A204.1 (cell line): ENCODE measurements around the gene WBP1.

Source experiments
- FAIRE-seq: peaks from 2 replicates; lab custom pipeline; 2012; peaks lifted over from hg19 to GRCh38; lab: Jason Lieb, UNC

Gene WBP1

DNA sequence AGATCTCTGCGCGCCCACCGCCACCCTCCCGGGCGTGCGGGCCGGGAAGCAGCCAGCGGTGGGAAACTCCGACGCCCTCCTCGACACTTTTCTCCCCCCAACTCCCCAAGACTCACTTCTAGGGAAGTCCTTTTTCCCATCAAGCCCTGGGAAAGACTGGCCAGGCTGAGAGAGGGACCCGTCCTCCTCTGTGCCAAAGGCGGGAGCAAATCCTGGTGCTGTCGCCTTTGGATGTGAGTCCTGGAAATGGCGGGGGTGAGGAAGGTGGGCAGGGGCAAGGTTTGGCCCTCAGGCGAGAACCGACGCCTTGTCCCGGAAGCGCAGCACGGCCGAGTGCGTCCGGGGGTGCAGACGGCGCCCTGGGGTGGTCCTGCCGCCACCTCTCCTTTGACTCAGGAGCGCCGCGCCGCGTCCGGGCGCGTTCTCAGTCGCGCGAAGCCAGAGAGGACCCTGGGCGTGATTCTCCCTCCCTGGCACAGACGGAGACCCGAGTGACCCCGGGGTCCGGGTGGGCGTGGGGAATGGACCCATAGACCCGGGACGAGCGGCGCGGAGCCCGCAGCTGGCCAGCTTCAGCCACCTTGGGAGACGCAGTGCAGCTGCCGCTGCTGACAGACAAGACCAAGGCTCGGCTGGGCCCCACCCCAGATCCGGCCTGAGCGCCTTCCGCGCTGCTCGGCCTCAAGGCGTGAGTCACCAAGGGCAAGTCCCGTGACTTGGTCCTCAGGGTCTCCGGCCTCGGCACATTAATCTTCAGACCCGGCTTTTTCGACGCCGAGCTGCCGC, 44.7 kb downstream of the WBP1 start:
- FAIRE-seq = no peak

DNA sequence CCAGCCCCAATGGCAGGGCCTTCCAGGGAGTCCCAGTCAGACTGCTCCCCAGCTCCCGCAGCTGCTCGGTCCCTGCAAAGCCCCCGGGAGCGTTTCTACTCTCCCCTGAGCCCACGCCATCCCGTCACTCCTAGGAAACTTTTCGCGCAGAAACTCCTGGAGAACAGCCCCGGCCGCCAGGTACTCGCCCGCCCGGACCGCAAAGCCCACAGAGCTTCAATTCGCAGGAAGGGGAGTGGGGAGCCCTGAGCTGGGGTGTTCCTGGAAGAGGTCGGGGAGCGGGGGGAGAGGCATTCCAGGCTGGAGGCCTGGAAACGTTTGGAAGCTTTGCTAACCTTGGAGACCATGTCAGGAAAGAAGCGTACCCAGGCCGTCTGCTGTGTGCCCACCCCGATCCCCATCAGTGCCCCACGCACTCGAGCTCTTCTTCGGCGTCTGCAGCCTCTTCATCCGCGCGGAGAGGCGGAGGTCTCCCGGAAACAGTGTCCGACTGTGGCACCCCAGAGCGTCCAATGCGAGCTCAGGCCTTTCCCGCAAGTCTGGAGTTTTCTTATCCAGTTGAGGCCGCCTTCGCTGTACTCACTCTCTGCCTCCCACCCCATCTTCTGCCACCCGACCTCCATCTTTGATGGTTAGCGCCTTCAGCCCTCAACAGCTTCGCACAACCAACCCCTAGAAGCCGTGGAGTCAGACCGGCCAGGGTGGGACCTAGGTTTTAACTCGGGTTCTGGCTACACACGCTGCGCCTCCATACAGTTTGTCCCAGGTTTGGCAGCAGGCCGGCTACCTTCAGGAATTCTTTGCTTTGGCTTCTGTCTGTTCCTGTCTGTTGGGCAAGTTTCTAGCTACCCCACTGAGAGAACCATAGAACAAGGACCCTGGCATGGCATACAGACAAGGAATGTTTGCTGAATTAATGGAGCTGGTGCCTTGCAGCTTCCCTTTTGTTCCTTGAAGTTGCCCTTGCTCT, 45.6 kb downstream of the WBP1 start:
- FAIRE-seq = no peak

DNA sequence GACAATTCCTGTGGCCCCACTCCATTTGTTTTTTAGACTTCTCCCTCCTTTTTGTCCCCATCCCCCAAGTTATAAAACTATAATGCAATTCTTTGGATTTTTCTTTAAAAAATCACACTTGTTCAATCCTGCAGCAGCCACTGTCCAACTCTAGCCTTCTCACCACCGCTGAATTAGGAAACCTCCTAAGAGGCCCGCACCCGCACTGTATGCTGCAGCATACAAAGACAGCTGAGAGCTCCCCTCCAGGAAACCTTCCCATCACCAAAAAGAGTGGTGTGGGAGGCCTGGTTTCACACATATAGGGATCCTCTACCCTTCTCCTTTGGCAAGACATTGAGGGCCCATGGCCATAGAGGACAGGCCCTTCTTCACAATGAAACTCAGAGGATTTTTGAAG, 46.4 kb downstream of the WBP1 start:
- no peak for FAIRE-seq

DNA sequence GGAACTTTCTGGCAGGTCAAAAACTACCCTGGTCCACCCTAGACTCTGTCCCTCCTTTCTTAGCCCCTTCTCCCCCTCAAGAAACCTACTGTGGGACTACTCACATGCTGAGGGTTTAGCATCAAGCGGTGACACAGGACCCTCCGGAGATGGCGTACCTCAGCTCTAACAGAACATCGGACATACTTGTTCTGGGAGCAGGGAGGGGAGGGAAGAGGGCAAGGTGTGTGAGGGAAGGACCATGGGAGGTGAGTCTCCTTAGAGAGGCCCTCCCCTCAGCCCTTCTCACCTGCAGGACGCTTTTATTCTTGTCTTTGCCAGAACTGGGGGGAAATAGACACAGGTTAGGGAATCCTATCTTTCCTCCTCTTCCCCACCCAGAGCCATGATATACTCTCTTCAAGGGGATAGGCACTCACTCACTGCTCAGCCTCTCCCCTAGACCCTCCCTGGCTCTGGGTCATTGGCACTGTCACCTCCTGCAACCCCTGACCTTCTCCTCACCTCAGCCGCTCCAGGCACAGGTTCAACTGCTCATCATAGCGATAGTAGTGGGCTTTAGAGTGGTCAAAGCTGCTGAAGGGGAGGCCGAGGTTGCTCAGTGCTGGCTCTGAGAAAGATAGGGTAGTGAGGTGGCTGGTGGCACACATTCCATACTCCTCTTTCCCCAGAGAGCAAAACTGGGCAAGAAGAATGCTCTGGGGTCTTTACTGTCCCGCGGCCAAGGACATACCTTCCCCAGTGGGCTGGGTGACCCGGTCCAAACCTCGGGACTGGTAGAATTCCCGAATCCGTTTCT, 47.4 kb downstream of the WBP1 start:
- no peak for FAIRE-seq

DNA sequence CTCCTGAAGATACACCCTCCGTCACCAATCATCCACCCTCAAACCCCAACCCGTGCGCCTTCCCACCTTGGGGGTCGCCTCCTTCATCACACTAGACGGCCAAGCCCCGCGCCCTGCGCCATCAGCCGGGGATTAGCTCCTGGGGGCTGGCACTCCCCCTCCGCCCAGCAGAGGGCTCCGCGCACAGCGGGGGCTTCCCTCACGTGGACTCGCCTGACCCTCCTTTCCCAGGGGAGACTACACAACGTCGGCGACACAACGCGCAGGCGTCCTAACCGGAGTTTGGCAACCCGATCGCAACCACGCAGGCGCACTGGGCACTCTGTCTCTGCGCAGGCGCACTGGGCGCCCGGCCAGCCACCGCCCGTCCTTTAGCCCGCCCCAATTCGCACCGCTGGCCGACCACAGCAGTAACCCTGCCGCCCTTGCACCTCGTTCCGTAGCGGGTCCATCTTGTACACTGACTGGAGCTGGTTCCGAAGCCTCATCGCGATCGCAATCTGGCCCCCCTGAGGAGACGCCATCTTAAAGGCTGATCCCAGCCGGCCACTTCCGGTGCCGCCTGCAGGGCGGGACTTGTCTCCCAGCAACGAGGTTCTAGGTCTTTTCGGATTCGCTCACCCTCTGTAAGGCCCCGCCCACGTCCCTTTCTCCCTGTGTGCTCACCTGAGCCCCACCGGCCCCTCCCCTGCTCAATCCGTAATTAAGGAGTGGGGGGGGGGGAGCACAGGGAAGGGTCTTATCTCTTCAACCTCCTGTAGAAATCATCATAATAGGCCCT, 49.1 kb downstream of the WBP1 start, which contains the start of gene PCGF1:
Gene PCGF1, minus strand, starts transcription at position 551 of the 781 bp plus-strand sequence. Its CDS starts 27 bp downstream, at position 524.
- no peak for FAIRE-seq

DNA sequence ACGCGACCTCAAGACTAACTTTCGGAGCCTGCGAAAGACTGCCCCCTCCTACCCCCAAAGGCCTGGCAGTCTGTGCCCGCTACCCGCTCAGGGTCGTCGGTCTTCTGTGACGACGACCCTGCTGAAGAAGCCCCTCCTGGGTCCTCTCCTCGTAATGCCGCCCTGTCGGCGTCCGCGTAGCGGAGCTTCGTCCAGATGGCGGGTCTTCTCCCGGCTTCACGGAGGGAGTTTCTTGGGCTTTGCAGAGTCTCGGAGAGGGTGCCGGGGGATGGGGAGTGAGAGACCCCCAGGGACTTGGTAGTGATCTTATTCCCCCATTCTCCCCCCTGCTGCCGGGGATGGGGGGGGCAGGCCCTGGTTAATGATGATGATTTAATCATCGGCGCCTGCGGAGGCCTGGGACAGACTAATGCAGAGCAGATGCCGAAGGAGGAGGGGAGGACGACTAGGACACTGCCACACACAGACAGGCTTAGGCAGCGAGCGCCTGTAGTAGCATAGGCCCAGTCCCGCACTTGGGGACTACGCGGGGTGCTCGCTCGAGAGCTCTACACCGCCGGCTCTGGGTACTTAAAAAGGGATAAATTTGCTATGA, 49.8 kb downstream of the WBP1 start:
- no peak for FAIRE-seq

DNA sequence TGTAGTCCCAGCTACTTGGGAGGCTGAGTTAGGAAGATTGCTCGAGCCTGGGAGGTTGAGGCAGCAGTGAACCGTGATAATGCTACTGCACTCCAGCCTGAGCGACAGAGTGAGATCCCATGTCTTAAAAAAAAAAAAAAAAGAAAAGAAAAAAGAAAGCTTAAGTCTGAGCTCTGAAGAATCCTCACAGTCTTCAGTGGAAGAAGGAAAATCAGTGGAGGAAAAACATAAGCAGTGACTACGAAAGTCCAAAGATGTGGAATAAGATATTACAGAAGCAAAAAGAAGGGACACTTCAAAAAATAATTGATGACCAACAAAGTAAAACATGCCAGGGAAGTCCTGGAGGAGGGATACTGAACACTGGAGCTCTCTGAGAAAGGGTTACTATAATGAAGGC, 52.0 kb downstream of the WBP1 start:
- FAIRE-seq = no peak
